ENCODE results near the gene SCN5A. TPM values are rescaled to one million over a fixed set of nuclear protein-coding genes. Genes with fewer than 3 reads are reported as not detected.

Gene SCN5A
- total and polyA plus RNA-seq, 2 of the 13 experiments (the other 11 are each of a cell fraction or from before 2014, with no cell fraction given): 0.22 TPM; not detected in 1

- TF ChIP-seq CERS6 (CRISPR knock-in tag; IDR thresholded peaks at IDR 0.05): no peak
- no peak for TF ChIP-seq MNT (IDR thresholded peaks at IDR 0.05)
- TF ChIP-seq ZSCAN9 (CRISPR knock-in tag; IDR thresholded peaks at IDR 0.05; ENCODE audit: borderline replicate concordance): no peak
- no peak for TF ChIP-seq GMEB1 (CRISPR knock-in tag; IDR thresholded peaks at IDR 0.05; ENCODE audit: borderline replicate concordance)
- TF ChIP-seq ZNF646 (CRISPR knock-in tag; IDR thresholded peaks at IDR 0.05): no peak
- TF ChIP-seq TEAD3 (CRISPR knock-in tag; optimal IDR thresholded peaks at IDR 0.05; ENCODE audit: borderline replicate concordance): peak; percentile 48
These were observed 1.8 kb upstream of the SCN5A start (continued) for GRCh38 chr3:38651153-38651789.
